ENCODE results near the gene FLCN.
A peak's percentile ranks its signal among the peaks of the same experiment; 100 is the strongest.
"Not testable (repeated sequence)": the region's sequence is repeated elsewhere in the genome, so short reads cannot be mapped to it uniquely, and the experiment has no call there.

The FLCN gene

GRCh38 chr17:17279316-17279715 is 42.3 kb upstream of the FLCN start:
- TF ChIP-seq EZH2 (IDR thresholded peaks at IDR 0.05; ENCODE audit: borderline replicate concordance, low read depth, low read length, severe bottlenecking) = no peak
- TF ChIP-seq CTCF (IDR thresholded peaks at IDR 0.05; ENCODE audit: borderline replicate concordance, extremely low read depth, low read length, poor library complexity, severe bottlenecking) = no peak
- Histone ChIP-seq H2AFZ (ENCODE audit: low read depth, low read length) (no peak overlapping the region), H3K27me3 (ENCODE audit: insufficient read depth, low read length, poor library complexity) (no peaks in the 10 kb centered on the region), H3K36me3 (ENCODE audit: insufficient read depth, low read length) (peaks cover 23% of the 10 kb centered on the region), H3K79me2 (ENCODE audit: insufficient read depth, low read length) (peaks cover 66% of the 10 kb centered on the region), H3K4me1 (ENCODE audit: insufficient read depth, low read length) (peaks cover 33% of the 10 kb centered on the region), H4K20me1 (ENCODE audit: insufficient read depth, low read length) (peaks cover 49% of the 10 kb centered on the region), H3K4me2 (ENCODE audit: insufficient read depth, low read length) (peak overlapping the region; percentile 97), H3K9ac (ENCODE audit: low read depth, low read length) (peak overlapping the region; percentile 93), H3K9me3 (ENCODE audit: insufficient read depth, low read length, severe bottlenecking) (no peaks in the 10 kb centered on the region), H3K4me3 (ENCODE audit: low read depth in 1 of 2, low read length in 2 of 2) (peak overlapping the region; percentile 65 to 72; a peak in 3 of 4 replicates), H3K27ac (ENCODE audit: low read length) (peak overlapping the region; percentile 95; the same call in 1 of the 2 replicates)
- ATAC-seq (ENCODE audit: insufficient read depth, low read depth) (no peak), DNase-seq (no peak)

GRCh38 chr17:17277431-17277830 is 40.5 kb upstream of the FLCN start:
- H3K36me3 ChIP-seq (ENCODE audit: insufficient read depth, low read length) = peaks cover 41% of the 10 kb centered on the region
- peaks cover 63% of the 10 kb centered on the region for H4K20me1 ChIP-seq (ENCODE audit: insufficient read depth, low read length)
- H3K4me1 ChIP-seq (ENCODE audit: insufficient read depth, low read length) = peaks cover 33% of the 10 kb centered on the region
- H3K4me3 ChIP-seq (ENCODE audit: low read depth in 1 of 2, low read length in 2 of 2); H3K9me3 ChIP-seq (ENCODE audit: insufficient read depth, low read length, severe bottlenecking); H3K27ac ChIP-seq (ENCODE audit: low read length); H3K27me3 ChIP-seq (ENCODE audit: insufficient read depth, low read length, poor library complexity); DNase-seq; H3K9ac ChIP-seq (ENCODE audit: low read depth, low read length); ATAC-seq (ENCODE audit: insufficient read depth, low read depth); H2AFZ ChIP-seq (ENCODE audit: low read depth, low read length); H3K4me2 ChIP-seq (ENCODE audit: insufficient read depth, low read length): not testable (repeated sequence)
- peaks cover 85% of the 10 kb centered on the region for H3K79me2 ChIP-seq (ENCODE audit: insufficient read depth, low read length)

GRCh38 chr17:17275971-17276370 is 39.0 kb upstream of the FLCN start:
- Histone ChIP-seq H3K27me3 (ENCODE audit: insufficient read depth, low read length, poor library complexity) (no peaks in the 10 kb centered on the region), H3K9ac (ENCODE audit: low read depth, low read length) (no peak overlapping the region), H2AFZ (ENCODE audit: low read depth, low read length) (no peak overlapping the region), H3K4me3 (ENCODE audit: low read depth in 1 of 2, low read length in 2 of 2) (no peak overlapping the region), H3K79me2 (ENCODE audit: insufficient read depth, low read length) (peaks cover 95% of the 10 kb centered on the region), H4K20me1 (ENCODE audit: insufficient read depth, low read length) (peaks cover 67% of the 10 kb centered on the region), H3K4me1 (ENCODE audit: insufficient read depth, low read length) (peaks cover 25% of the 10 kb centered on the region), H3K9me3 (ENCODE audit: insufficient read depth, low read length, severe bottlenecking) (no peaks in the 10 kb centered on the region), H3K27ac (ENCODE audit: low read length) (no peak overlapping the region), H3K4me2 (ENCODE audit: insufficient read depth, low read length) (no peak overlapping the region), H3K36me3 (ENCODE audit: insufficient read depth, low read length) (peaks cover 53% of the 10 kb centered on the region)
- DNase-seq (no peak), ATAC-seq (ENCODE audit: insufficient read depth, low read depth) (no peak)
- no peak for TF ChIP-seq CTCF (IDR thresholded peaks at IDR 0.05; ENCODE audit: borderline replicate concordance, extremely low read depth, low read length, poor library complexity, severe bottlenecking)

GRCh38 chr17:17269926-17270773 is 33.2 kb upstream of the FLCN start:
- peaks cover 94% of the 10 kb centered on the region for H3K36me3 ChIP-seq (ENCODE audit: insufficient read depth, low read length)
- no peak overlapping the region for H3K4me3 ChIP-seq (ENCODE audit: low read depth in 1 of 2, low read length in 2 of 2)
- no peak overlapping the region for H3K9ac ChIP-seq (ENCODE audit: low read depth, low read length)
- peaks cover 53% of the 10 kb centered on the region for H3K79me2 ChIP-seq (ENCODE audit: insufficient read depth, low read length)
- H3K4me2 ChIP-seq (ENCODE audit: insufficient read depth, low read length) = no peak overlapping the region
- no peaks in the 10 kb centered on the region for H3K9me3 ChIP-seq (ENCODE audit: insufficient read depth, low read length, severe bottlenecking)
- DNase-seq (peak; percentile 28), ATAC-seq (ENCODE audit: insufficient read depth, low read depth) (no peak)
- TF ChIP-seq CTCF (IDR thresholded peaks at IDR 0.05; ENCODE audit: borderline replicate concordance, extremely low read depth, low read length, poor library complexity, severe bottlenecking) (peak; percentile 41), EZH2 (IDR thresholded peaks at IDR 0.05; ENCODE audit: borderline replicate concordance, low read depth, low read length, severe bottlenecking) (no peak)
- H2AFZ ChIP-seq (ENCODE audit: low read depth, low read length) = no peak overlapping the region
- H3K4me1 ChIP-seq (ENCODE audit: insufficient read depth, low read length) = no peaks in the 10 kb centered on the region
- no peak overlapping the region for H3K27ac ChIP-seq (ENCODE audit: low read length)
- peaks cover 28% of the 10 kb centered on the region; the same call in 1 of the 2 replicates for H4K20me1 ChIP-seq (ENCODE audit: insufficient read depth, low read length)
- H3K27me3 ChIP-seq (ENCODE audit: insufficient read depth, low read length, poor library complexity) = no peaks in the 10 kb centered on the region

Measured in DND-41 (cell line).